Measurements from ENCODE around the gene CEP78. TPM values are rescaled to one million over a fixed set of nuclear protein-coding genes. Genes with fewer than 3 reads are reported as not detected.
"Not testable (repeated sequence)": the region's sequence is repeated elsewhere in the genome, so short reads cannot be mapped to it uniquely, and the experiment has no call there.

CEP78 gene
- total and polyA plus RNA-seq, 2 donors from 2014 or later, result 7.5 to 8.9 TPM

GRCh38 chr9:78196258-78196657 is 39.6 kb upstream of the CEP78 start:
- no peak overlapping the region for H3K9ac ChIP-seq (ENCODE audit: low read length in 3 of 3)
- no peak for FAIRE-seq
- no peak for DNase-seq
- intact Hi-C loops (cut with DNase I), result no loop called here
- H3K36me3 ChIP-seq (ENCODE audit: control insufficient read depth in 2 of 3, insufficient read depth in 3 of 3, low read length in 3 of 3), result no peaks in the 10 kb centered on the region
- H3K27ac ChIP-seq (ENCODE audit: low read depth in 2 of 2, low read length in 2 of 2), result no peak overlapping the region
- no peaks in the 10 kb centered on the region for H3K4me1 ChIP-seq (ENCODE audit: control insufficient read depth in 2 of 3, insufficient read depth in 2 of 3, low read depth in 1 of 3, low read length in 3 of 3)
- no peaks in the 10 kb centered on the region for H3K9me3 ChIP-seq (ENCODE audit: control insufficient read depth in 2 of 3, insufficient read depth in 1 of 3, low read length in 3 of 3)
- TF ChIP-seq CTCF (IDR thresholded peaks at IDR 0.05; ENCODE audit: borderline replicate concordance, extremely low read depth, insufficient read depth), result no peak
- H3K4me3 ChIP-seq (ENCODE audit: low read length in 3 of 3), result no peak overlapping the region
- H3K27me3 ChIP-seq (ENCODE audit: control insufficient read depth, insufficient read depth, low read length), result no peaks in the 10 kb centered on the region

- H3K9me3 ChIP-seq (ENCODE audit: control insufficient read depth in 2 of 3, insufficient read depth in 1 of 3, low read length in 3 of 3); H3K4me1 ChIP-seq (ENCODE audit: control insufficient read depth in 2 of 3, insufficient read depth in 2 of 3, low read depth in 1 of 3, low read length in 3 of 3); FAIRE-seq; H3K36me3 ChIP-seq (ENCODE audit: control insufficient read depth in 2 of 3, insufficient read depth in 3 of 3, low read length in 3 of 3); H3K27ac ChIP-seq (ENCODE audit: low read depth in 2 of 2, low read length in 2 of 2); H3K4me3 ChIP-seq (ENCODE audit: low read length in 3 of 3); H3K9ac ChIP-seq (ENCODE audit: low read length in 3 of 3); H3K27me3 ChIP-seq (ENCODE audit: control insufficient read depth, insufficient read depth, low read length); intact Hi-C loops (cut with DNase I): not testable (repeated sequence)
- DNase-seq, result peak in 1 of 5 donors; percentile 16
These were observed 34.6 kb upstream of the CEP78 start for GRCh38 chr9:78201158-78201777.

GRCh38 chr9:78207319-78207718 is 28.6 kb upstream of the CEP78 start:
- FAIRE-seq (no peak), DNase-seq (no peak)
- Histone ChIP-seq H3K27ac (ENCODE audit: low read depth in 2 of 2, low read length in 2 of 2) (no peak overlapping the region), H3K27me3 (ENCODE audit: control insufficient read depth, insufficient read depth, low read length) (no peaks in the 10 kb centered on the region), H3K4me1 (ENCODE audit: control insufficient read depth in 2 of 3, insufficient read depth in 2 of 3, low read depth in 1 of 3, low read length in 3 of 3) (no peaks in the 10 kb centered on the region), H3K9ac (ENCODE audit: low read length in 3 of 3) (no peak overlapping the region), H3K36me3 (ENCODE audit: control insufficient read depth in 2 of 3, insufficient read depth in 3 of 3, low read length in 3 of 3) (no peaks in the 10 kb centered on the region), H3K4me3 (ENCODE audit: low read length in 3 of 3) (no peak overlapping the region), H3K9me3 (ENCODE audit: control insufficient read depth in 2 of 3, insufficient read depth in 1 of 3, low read length in 3 of 3) (no peaks in the 10 kb centered on the region)
- TF ChIP-seq CTCF (IDR thresholded peaks at IDR 0.05; ENCODE audit: borderline replicate concordance, extremely low read depth, insufficient read depth), result no peak
- intact Hi-C loops (cut with DNase I), result no loop called here

GRCh38 chr9:78207901-78208300 is 28.0 kb upstream of the CEP78 start:
- TF ChIP-seq CTCF (IDR thresholded peaks at IDR 0.05; ENCODE audit: borderline replicate concordance, extremely low read depth, insufficient read depth), result no peak
- Histone ChIP-seq H3K36me3 (ENCODE audit: control insufficient read depth in 2 of 3, insufficient read depth in 3 of 3, low read length in 3 of 3) (no peaks in the 10 kb centered on the region), H3K9me3 (ENCODE audit: control insufficient read depth in 2 of 3, insufficient read depth in 1 of 3, low read length in 3 of 3) (no peaks in the 10 kb centered on the region), H3K27ac (ENCODE audit: low read depth in 2 of 2, low read length in 2 of 2) (no peak overlapping the region), H3K4me1 (ENCODE audit: control insufficient read depth in 2 of 3, insufficient read depth in 2 of 3, low read depth in 1 of 3, low read length in 3 of 3) (no peaks in the 10 kb centered on the region), H3K4me3 (ENCODE audit: low read length in 3 of 3) (no peak overlapping the region), H3K9ac (ENCODE audit: low read length in 3 of 3) (no peak overlapping the region), H3K27me3 (ENCODE audit: control insufficient read depth, insufficient read depth, low read length) (no peaks in the 10 kb centered on the region)
- intact Hi-C loops (cut with DNase I), result no loop called here
- DNase-seq (no peak), FAIRE-seq (no peak)

All from kidney (tissue), 14 donors.